Esophagus muscularis mucosa (tissue), 4 donors: ENCODE results near the gene NPHP4. TPM values are rescaled to one million over a fixed set of nuclear protein-coding genes. Genes with fewer than 3 reads are reported as not detected.

ENCODE experiments used
- DNase-seq: peaks from one replicate; pipeline ENCODE4 v3.0.0-alpha.2; 2017; ENCODE audit errors: extremely low spot score
- H3K27ac ChIP-seq, 4 donors: fragments of 200-600 bp; sonication (generic); replicated peaks in 1 of 4; 1 replicate in 3 of 4; 2 replicates in 1 of 4; pipeline ENCODE4 v1.5.1; 2016 to 2019; ENCODE audit warnings: mild to moderate bottlenecking in 1 of 4
- H3K27me3 ChIP-seq, 4 donors: fragments of 200-600 bp; sonication (generic); one replicate each; pipeline versions ENCODE4 v1.5.1 to v1.6.0; 2016 to 2019
- H3K36me3 ChIP-seq, 4 donors: fragments of 200-600 bp; sonication (generic); one replicate each; pipeline ENCODE4 v1.5.1; 2016 to 2019
- H3K4me1 ChIP-seq, 4 donors: fragments of 200-600 bp; sonication (generic); one replicate each; pipeline ENCODE4 v1.5.1; 2016 to 2019
- H3K4me3 ChIP-seq, 4 donors: fragments of 200-600 bp; sonication (generic); 1 replicate in 2 of 4; 2 replicates in 2 of 4; pipeline ENCODE4 v1.5.1; 2016 to 2019; ENCODE audit warnings: mild to moderate bottlenecking in 4 of 4, moderate library complexity in 1 of 4
- H3K9me3 ChIP-seq, 4 donors: fragments of 200-600 bp; sonication (generic); 1 replicate in 3 of 4; 2 replicates in 1 of 4; pipeline ENCODE4 v1.5.1; 2016 to 2019
- EP300 ChIP-seq: sonication (generic); formaldehyde crosslinking; IDR thresholded peaks from one replicate; pipeline ENCODE4 v1.6.1; 2017; ENCODE audit warnings: antibody characterized with exemption
- POLR2A ChIP-seq: fragments of 450-650 bp; IDR thresholded peaks from one replicate; pipeline ENCODE4 v1.6.1; 2017; ENCODE audit warnings: antibody characterized with exemption, moderate library complexity, mild to moderate bottlenecking, low read depth
- POLR2AphosphoS5 ChIP-seq, 2 donors: sonication (generic); formaldehyde crosslinking; IDR thresholded peaks; one replicate each; pipeline ENCODE4 v1.6.1; 2017; ENCODE audit warnings: antibody characterized with exemption in 2 of 2
- WGBS: methylation state at CpG from one replicate; pipeline ENCODE4 v1.1.5; 2018; 5-methylcytosine and 5-hydroxymethylcytosine counted together
- intact Hi-C: fragments of 100-400 bp; cut with DNase I; formaldehyde crosslinking; loops from one replicate; pipeline ENCODE4 v1.15.1; 2023
- total RNA-seq, 4 donors: library from RNA; depleted of rRNA; stranded (reverse); fragments of >200 nt; gene quantifications; one replicate each; pipeline versions ENCODE4 v1.1.0 to v1.2.1, GENCODE V29; 2016
- TF ChIP-seq, protein P1 (sequence below), 3 experiments: fragments of 200-600 bp in 2 of 3; fragments of 450-650 bp in 1 of 3; sonication (generic) in 2 of 3; IDR thresholded peaks; one replicate each; pipeline ENCODE4 v1.5.1; 2017 to 2019; ENCODE audit warnings: antibody characterized with exemption in 3 of 3, mild to moderate bottlenecking in 2 of 3, moderate library complexity in 1 of 3

The NPHP4 gene
- total RNA-seq, 4 donors from 2014 or later: 6.5 to 9.1 (median 8.0) TPM

DNA sequence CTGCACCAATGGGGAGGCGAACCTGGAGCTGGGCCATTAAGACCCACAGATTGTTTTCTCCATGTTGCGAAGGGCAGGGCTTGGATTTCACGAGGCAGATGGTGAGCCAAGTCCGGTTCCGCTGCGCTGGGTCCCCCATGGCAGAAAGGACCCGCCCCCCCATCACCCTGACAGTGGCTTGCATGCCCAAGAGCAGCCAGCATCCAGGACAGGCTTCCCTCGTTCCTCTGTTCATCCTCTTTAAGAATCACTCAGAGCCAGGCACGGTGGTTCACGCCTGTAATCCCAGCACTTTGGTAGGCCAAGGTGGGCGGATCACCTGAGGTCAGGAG is 15.8 kb upstream of the NPHP4 start:
- H3K4me1 ChIP-seq: no peaks in the 10 kb centered on the region
- no peak for DNase-seq
- TF ChIP-seq POLR2A (no peak), POLR2AphosphoS5 (IDR thresholded peaks at IDR 0.05) (no peak), EP300 (no peak)
- TF ChIP-seq, protein P1, sequence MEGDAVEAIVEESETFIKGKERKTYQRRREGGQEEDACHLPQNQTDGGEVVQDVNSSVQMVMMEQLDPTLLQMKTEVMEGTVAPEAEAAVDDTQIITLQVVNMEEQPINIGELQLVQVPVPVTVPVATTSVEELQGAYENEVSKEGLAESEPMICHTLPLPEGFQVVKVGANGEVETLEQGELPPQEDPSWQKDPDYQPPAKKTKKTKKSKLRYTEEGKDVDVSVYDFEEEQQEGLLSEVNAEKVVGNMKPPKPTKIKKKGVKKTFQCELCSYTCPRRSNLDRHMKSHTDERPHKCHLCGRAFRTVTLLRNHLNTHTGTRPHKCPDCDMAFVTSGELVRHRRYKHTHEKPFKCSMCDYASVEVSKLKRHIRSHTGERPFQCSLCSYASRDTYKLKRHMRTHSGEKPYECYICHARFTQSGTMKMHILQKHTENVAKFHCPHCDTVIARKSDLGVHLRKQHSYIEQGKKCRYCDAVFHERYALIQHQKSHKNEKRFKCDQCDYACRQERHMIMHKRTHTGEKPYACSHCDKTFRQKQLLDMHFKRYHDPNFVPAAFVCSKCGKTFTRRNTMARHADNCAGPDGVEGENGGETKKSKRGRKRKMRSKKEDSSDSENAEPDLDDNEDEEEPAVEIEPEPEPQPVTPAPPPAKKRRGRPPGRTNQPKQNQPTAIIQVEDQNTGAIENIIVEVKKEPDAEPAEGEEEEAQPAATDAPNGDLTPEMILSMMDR (IDR thresholded peaks at IDR 0.05): no peak
- WGBS: 89% methylated on average over 10 of the region's 11 CpGs
- no peaks in the 10 kb centered on the region for H3K9me3 ChIP-seq
- no peaks in the 10 kb centered on the region for H3K27me3 ChIP-seq
- H3K36me3 ChIP-seq: peaks cover 0 to 2% (median 0%) of the 10 kb centered on the region in 4 donors
- intact Hi-C loops: no loop called here
- no peak overlapping the region for H3K4me3 ChIP-seq
- no peak overlapping the region for H3K27ac ChIP-seq

DNA sequence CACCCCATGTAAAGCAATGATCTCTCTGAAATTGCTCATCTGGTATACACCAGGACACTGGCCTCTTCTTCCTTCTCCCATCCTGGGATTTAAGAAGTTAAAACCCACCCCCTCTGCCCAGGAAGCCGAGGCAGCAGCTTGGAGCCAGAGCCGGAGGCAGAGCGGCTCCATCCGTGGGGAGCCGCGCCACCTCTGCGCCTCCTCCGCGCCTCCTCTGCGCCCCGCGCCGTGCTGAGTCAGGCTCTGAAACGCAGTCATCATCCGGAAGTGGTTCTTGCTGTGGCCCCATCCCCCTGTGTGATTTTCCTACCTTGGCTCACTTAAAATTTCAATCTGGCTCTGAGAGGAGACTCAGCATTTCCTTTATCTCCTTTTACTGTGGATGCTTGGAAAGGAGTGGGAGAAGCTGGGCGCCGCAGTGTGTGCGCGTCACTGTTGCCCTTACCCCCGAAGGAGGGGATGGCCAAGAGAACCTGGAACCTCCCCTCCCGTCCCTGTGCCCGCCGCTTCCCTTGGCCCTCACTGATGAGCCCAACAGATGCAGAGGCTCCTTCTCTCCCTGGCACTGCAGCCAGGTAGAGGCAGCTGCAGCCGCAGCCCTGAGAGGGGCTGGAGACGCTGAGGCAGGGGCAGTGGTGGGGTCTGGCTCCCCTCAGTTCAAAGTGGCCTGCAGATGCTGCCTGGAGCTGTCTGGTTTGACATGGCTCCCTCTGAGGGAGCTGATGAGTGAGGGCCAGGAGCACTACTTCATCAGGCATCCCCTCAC is 15.3 kb upstream of the NPHP4 start:
- TF ChIP-seq POLR2AphosphoS5 (IDR thresholded peaks at IDR 0.05): no peak
- TF ChIP-seq, protein P1 (IDR thresholded peaks at IDR 0.05): no peak
- TF ChIP-seq POLR2A: no peak
- TF ChIP-seq EP300: no peak
- H3K27ac ChIP-seq: no peak overlapping the region
- 62% methylated on average over 25 of the region's 25 CpGs for WGBS

GRCh38 chr1:6006882-6007281 is 14.7 kb upstream of the NPHP4 start:
- Histone ChIP-seq H3K27ac (no peak overlapping the region), H3K9me3 (no peaks in the 10 kb centered on the region), H3K4me1 (peaks cover 0 to 5% (median 0%) of the 10 kb centered on the region in 4 donors), H3K4me3 (no peak overlapping the region), H3K27me3 (no peaks in the 10 kb centered on the region), H3K36me3 (no peaks in the 10 kb centered on the region)
- DNase-seq: no peak
- TF ChIP-seq EP300 (no peak), POLR2AphosphoS5 (IDR thresholded peaks at IDR 0.05) (no peak), POLR2A (no peak)
- TF ChIP-seq, protein P1 (IDR thresholded peaks at IDR 0.05): no peak
- WGBS: 81% methylated on average over 7 of the region's 12 CpGs
- intact Hi-C loops: no loop called here

More for the DNA sequence above, 15.3 kb upstream of the NPHP4 start:
- Histone ChIP-seq H3K9me3 (no peaks in the 10 kb centered on the region), H3K4me1 (no peaks in the 10 kb centered on the region), H3K27me3 (no peaks in the 10 kb centered on the region), H3K36me3 (no peaks in the 10 kb centered on the region), H3K4me3 (no peak overlapping the region)
- intact Hi-C loops: no loop called here
- no peak for DNase-seq

DNA sequence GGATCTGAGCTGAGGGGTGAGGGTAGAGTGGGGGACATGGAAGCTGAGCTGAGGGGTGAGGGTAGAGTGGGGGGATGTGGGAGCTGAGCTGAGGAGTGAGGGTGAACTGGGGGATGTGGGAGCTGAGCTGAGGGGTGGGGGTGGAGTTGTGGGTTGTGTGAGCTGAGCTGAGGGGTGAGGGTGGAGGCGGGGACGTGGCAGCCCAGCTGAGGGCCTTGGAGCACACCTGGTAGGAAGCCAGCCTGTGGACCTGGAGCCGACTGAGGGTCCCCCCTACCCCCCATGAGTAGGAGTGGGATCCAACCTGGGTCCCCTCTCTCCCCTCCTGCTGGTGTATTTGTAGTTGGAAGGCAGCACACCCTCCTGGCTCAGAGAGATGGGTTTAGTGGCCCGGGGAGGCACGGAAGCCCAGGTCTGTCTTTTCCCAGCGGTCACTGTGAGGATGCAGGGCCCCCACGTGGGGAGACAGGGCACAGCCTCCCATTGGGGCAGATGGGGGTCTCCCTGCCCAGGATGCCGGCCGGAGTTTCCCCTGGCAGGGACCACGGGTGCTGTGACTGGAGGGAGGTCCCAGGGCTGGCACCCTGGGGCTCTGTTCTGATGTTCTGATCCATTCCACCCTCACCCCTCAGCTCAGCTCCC is 13.2 kb upstream of the NPHP4 start:
- Histone ChIP-seq H3K27me3 (no peaks in the 10 kb centered on the region), H3K27ac (no peak overlapping the region), H3K9me3 (no peaks in the 10 kb centered on the region), H3K36me3 (no peaks in the 10 kb centered on the region), H3K4me3 (no peak overlapping the region), H3K4me1 (peaks cover 0 to 5% (median 0%) of the 10 kb centered on the region in 4 donors)
- intact Hi-C loops: no loop called here
- no CpG with 5 or more reads among the region's 10 CpGs for WGBS
- TF ChIP-seq, protein P1 (IDR thresholded peaks at IDR 0.05): no peak
- TF ChIP-seq EP300 (no peak), POLR2A (no peak), POLR2AphosphoS5 (IDR thresholded peaks at IDR 0.05) (no peak)
- DNase-seq: no peak
